SK-MEL-5 (cell line): ENCODE results near the gene RHOJ. TPM values are rescaled to one million over a fixed set of nuclear protein-coding genes. Genes with fewer than 3 reads are reported as not detected.
"Not testable (repeated sequence)": the region's sequence is repeated elsewhere in the genome, so short reads cannot be mapped to it uniquely, and the experiment has no call there.

Experiments
- DNase-seq: peaks from one replicate; pipeline ENCODE4 v3.0.0-alpha.2; 2016; ENCODE audit warnings: low read depth, low spot score
- in situ Hi-C: cut with HindIII; loops from 2 replicates; pipeline ENCODE4 v1.10.0; 2016; ENCODE audit warnings: low sequenced_read_pairs, high pct_unique_total_duplicates, low pct_unique_long_range_greater_than_20kb
- polyA plus RNA-seq, 2 experiments: library from polyadenylated mRNA; depleted of rRNA; stranded (reverse); fragments of >200 nt; gene quantifications; 2 replicates each; pipeline ENCODE4 v1.2.3, GENCODE V29; 2015
- total RNA-seq: library from RNA; depleted of rRNA; stranded (reverse); fragments of >200 nt; shearing (Covaris generic); gene quantifications from 2 replicates; pipeline ENCODE4 v1.2.3, GENCODE V29; 2014; rRNA removed

RHOJ gene
- 3.0 and 7.3 TPM in 2 replicates for total RNA-seq
- 19.1 TPM in 2 replicates for polyA plus RNA-seq (2015; cell fraction: cytosol; rRNA removed)
- polyA plus RNA-seq (2015; cell fraction: nucleus; rRNA removed): 60.1 and 84.7 TPM in 2 replicates

- in situ Hi-C loops: no loop called here
- DNase-seq: peak; percentile 26
Measured at GRCh38 chr14:63204407-63205043, at the start of gene RHOJ. RHOJ (plus strand) TSS chr14:63204443; CDS start chr14:63204870, 427 bp downstream.

GRCh38 chr14:63155511-63156185 is 48.6 kb upstream of the RHOJ start:
- peak; percentile 13 for DNase-seq
- in situ Hi-C loops: no loop called here

DNA sequence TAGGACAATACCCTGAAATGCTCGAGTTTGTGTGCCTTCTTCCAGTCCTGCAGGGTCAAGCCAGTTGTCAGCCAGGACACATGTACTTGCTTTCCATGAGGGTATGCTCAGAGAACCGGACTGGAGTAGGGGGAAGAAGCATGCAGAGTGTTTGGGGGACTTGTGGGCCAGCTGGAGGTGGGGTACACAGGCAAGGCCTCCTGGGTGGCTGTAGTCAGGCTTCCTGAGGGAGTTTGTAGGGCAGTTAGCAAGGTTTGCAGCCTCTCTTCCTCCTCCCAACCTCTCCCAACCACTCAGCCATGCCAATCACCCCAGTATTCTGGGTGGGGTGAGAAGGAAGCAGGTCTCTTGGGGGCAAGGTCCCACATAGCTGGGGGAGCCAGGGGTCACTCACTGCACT is 47.0 kb upstream of the RHOJ start:
- in situ Hi-C loops: no loop called here
- no peak for DNase-seq

DNA sequence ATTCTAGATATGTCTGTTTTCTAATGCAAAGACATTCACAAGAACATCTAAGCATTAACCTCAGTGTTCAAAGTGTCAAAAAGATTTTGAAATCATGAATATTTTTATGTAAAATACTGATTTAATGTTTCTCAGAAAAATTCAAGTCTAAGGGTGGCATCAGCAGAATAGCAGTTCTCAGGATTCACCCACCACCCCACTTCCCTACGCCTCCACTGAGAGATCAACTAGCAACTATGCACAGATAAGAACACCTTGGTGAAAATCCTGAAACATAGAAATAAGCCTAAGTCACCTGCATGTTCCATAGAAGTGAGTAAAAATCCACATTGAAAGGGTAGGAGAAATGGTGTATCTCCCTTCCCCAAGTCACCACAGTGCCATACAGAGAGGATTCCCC is 40.9 kb upstream of the RHOJ start:
- DNase-seq: no peak
- in situ Hi-C loops: no loop called here

DNA sequence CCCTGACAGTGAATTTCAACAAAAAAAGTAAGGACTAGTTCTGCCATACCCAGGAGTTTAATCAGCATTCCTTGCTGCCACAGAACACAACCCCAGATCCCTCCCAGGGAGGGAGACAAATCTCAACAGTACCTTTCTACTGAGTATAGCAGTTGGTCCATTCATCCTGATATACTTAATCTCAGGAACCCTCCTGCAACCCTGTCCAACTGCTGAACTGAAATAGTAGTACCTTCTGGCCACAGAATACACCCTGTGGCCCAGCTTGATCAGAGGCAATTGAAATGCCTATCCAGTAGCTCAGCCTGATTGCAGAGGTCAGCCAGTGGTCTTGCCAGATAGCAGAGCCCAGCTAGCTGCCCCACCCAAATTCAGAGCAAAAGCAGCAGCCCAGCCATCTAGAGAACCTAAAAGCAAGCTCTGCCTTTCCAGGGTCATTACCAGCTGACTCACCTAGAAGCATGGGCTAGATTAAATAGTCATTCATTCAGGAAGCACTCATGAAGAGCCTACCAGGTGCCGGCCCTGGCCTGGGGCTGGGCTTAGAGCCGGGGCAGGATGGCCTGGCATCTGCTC is 40.0 kb upstream of the RHOJ start:
- DNase-seq: no peak

DNA sequence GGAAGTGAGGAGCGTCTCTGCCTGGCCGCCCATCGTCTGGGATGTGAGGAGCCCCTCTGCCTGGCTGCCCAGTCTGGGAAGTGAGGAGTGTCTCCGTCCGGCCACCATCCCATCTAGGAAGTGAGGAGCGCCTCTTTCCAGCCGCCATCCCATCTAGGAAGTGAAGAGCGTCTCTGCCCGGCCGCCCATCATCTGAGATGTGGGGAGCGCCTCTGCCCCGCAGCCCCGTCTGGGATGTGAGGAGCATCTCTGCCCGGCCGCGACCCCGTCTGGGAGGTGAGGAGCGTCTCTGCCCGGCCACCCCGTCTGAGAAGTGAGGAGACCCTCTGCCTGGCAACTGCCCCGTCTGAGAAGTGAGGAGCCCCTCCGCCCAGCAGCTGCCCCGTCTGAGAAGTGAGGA is 39.0 kb upstream of the RHOJ start:
- DNase-seq, in situ Hi-C loops: not testable (repeated sequence)

More for the DNA sequence above, 40.0 kb upstream of the RHOJ start:
- in situ Hi-C loops: no loop called here

DNA sequence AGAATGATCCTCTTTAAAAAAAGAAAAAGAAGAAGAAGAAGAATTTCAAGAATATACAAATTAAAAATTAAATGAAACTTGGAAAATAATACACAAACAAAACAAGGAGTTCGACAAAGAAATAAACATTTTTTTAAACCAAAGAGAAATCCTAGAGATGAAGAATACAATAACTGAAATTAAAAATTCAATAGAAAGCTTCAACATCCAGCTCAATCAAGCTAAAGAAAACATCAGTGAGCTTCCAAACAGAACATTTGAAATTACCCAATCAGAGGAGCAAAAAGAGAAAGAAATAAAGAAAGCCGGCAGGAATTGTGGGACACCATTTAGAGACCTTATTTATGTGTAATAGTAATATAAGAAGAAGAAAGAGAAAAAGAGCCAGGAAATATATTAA is 37.2 kb upstream of the RHOJ start:
- in situ Hi-C loops: no loop called here
- DNase-seq: no peak

DNA sequence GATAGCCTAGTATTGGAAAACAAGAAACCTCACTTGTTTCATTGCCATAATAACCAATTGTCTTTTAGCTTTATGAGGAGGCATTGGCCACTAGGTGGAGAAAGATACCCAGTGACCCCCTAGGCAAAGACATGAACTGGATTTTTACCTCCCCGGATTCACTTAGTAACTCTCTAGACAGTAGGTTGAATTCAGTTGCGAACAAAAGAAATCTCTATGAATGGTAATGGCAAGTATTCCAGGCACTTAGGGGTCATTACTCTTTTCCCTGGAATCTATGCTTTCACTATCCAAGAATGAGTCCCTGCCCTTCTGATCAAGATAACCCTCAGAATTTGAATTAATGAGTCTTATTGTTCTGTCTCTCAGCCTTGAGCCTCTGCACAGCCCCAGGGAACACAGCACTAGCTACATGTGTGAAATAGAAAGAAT is 29.5 kb upstream of the RHOJ start:
- in situ Hi-C loops: no loop called here
- peak; percentile 89 for DNase-seq

DNA sequence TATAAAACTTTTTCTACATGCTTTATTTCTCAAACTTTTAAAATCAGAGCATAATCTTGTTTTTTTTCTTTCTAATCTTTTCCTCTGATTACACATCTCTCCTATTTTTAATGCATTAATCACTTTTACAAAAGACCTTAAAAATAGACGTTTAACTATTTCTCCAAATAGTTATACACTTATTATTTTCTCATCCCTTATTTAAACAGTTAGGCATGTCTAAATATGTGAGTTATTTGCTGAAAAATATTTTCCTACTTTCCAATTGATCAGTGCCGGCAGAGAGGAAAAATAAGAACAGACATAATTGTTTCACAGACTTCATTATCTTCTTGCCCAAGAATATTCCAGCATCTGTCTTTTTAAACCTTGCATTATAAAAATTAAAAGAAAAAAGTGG is 28.7 kb upstream of the RHOJ start:
- DNase-seq: no peak
- in situ Hi-C loops: no loop called here

- in situ Hi-C loops: no loop called here
- no peak for DNase-seq
Measured at GRCh38 chr14:63178912-63179311, 25.3 kb upstream of the RHOJ start.

DNA sequence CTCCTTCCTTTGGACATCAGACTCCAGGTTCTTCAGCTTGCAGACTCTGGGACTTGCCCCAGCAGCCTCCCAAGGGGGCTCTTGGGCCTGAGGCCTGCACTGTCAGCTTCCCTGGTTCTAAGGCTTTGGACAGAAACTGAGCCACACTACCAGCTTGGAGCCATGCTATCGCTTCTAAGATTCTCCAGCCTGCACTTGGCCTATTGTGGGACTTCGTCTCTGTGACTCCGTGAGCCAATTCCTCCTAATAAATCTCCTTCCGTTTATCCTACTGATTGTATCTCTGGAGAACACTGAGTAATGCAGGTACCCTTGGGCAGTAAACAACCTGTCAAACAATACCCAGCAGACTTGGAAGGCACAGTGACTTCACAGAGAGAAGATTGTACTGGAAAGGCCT is 24.9 kb upstream of the RHOJ start:
- in situ Hi-C loops: no loop called here
- no peak for DNase-seq

DNA sequence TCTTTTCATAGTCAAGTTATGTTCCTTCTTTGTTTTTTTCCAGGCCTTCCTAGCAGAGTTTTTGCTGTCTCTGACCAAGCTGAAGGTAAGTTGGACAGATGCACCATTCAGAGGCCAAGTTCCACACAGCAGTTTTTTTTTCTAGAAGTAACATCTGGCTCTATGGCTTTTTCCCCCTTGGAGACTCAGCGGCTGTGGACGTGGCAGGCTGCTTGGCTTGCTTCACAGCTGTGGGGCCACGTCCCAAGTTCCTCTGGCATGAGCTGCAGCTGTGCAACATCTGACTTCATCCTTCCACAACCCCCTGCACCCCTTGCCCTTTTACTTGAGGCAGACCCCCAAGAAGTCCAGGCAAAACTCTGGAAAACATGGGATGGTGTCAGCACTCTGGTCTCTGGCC is 24.2 kb upstream of the RHOJ start:
- in situ Hi-C loops: no loop called here
- no peak for DNase-seq

DNA sequence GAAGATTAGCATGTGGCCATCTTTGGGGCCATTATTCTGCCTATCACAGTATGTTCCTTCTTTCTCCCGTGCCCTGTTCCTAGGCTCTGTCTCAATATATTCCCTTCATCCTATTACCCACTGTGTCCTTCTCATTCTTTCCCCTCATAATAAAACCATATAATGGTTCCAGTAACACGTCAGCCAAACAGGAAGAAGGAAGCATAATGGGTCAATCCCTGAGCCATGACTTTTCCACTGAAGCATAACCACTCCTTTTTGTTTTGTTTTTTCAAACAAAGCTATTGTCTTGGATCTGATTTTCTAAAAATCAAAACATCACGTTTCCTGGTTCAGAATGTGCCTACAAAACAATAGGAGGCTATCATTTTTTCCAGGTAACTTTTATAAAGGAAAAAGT is 21.3 kb upstream of the RHOJ start:
- no peak for DNase-seq
- in situ Hi-C loops: no loop called here

DNA sequence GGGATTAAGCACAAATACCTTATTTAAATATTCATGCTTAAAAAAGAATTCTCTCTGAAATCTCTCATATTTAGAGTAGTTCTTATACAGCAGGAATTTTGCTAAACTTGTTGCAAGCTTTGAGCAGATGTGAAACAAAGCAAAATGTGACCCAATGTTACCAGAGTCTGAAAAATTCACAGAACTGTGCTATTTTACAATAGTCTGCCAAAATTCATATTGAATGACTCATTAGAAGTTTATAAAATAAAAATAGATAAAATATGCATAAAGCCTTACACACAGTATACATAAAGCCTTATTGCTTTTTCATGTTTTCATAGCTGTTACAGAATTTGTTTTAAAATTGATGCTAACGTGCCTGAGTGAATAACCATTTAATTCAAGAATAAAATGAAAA is 17.8 kb upstream of the RHOJ start:
- in situ Hi-C loops: no loop called here
- no peak for DNase-seq

DNA sequence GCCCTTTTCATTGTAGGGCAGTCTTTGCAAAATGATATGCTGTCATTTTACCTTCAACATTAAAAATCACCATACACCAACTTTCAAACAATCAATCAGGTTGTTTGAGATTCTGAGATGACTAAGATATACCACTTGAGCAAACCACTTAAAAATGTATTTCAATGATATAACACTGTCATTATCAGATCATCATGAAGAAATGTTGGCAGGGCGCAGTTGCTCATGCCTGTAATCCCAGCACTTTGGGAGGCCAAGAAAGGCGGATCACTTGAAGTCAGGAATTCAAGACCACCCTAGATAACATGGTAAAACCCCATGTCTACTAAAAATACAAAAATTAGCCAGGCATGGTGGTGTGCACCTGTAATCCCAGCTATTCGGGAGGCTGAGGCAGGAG is 13.0 kb upstream of the RHOJ start:
- in situ Hi-C loops: no loop called here
- DNase-seq: no peak

DNA sequence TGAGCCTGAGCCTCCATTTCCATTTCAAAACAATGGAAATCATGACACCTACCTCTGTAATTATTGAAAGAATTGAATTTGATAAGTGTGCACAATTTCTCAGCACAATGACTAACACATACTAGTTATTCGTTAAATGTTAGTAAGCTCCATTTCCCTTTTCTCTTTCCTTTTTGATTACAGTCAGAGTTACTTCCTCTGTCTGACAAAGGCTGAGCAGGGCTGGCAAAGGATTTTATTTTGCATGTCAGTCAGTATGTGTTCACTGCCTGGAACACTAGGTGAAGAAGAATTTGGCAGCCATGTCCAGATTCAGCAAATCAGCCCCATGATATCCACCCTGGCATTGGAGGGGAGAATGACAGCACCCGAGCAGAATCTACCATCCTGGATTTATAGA is 12.2 kb upstream of the RHOJ start:
- in situ Hi-C loops: no loop called here

DNA sequence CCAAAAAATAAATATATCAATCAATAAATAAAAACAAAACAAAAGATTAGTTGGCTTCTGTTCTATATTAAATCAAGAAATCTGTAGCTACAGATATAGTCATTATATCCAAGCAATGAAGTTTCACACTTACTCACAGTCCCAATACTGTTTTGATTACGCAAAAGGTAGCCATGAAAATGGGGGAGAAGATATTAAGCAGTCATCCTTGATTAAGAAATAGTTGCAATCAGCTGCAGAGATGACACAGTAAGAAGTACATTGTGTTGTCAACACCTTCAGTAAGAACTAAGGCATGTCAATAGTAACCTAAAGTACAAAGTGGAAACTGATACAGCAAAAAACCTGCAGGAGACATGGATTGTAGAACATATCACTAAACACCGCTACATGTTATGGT is 11.0 kb upstream of the RHOJ start:
- DNase-seq: no peak
- in situ Hi-C loops: no loop called here

More for the DNA sequence above, 12.2 kb upstream of the RHOJ start:
- DNase-seq: no peak

GRCh38 chr14:63200035-63200740 is 4.1 kb upstream of the RHOJ start:
- in situ Hi-C loops: no loop called here
- DNase-seq: no peak
